Measurements from ENCODE around the gene PRPH. TPM values are rescaled to one million over a fixed set of nuclear protein-coding genes. Genes with fewer than 3 reads are reported as not detected.
A peak's percentile ranks its signal among the peaks of the same experiment; 100 is the strongest.

The PRPH gene
- total and polyA plus RNA-seq, 2 of the 13 experiments (the other 11 are each of a cell fraction or from before 2014, with no cell fraction given) = 0.12 TPM; not detected in 1

- ATAC-seq (no peak), DNase-seq (ENCODE audit: low spot score) (no peak), FAIRE-seq (no peak)
- H3K27ac ChIP-seq (ENCODE audit: extremely low read length, insufficient read depth, low read length) = no peak overlapping the region
- H3K4me3 ChIP-seq (replicated peaks in 1 of 3; ENCODE audit: insufficient read depth in 1 of 3, low read depth in 2 of 3, low read length in 3 of 3) = peak overlapping the region in 1 of 3 experiments; percentile 73; a peak in 2 of 6 replicates
- ChIA-PET POLR2A (interaction anchor here (1.5 kb wide), 1 partner anchor 405 kb away, joined by 3 read pairs; the partner anchor contains the start of gene TMBIM6), CTCF (ENCODE audit: low intra/inter-chr PET ratio, low total read pairs) (interaction anchor here (1.3 kb wide), 2 partner anchors 12 to 47 kb away, joined by 4 to 5 read pairs; no protein-coding TSS in a partner anchor)
- WGBS (ENCODE audit: low lambda C conversion rate) = 84% methylated on average over 25 of the region's 72 CpGs
- no peaks in the 10 kb centered on the region for H3K79me2 ChIP-seq (ENCODE audit: insufficient read depth, low read length)
- intact Hi-C loops (cut with micrococcal nuclease; ENCODE audit: unreplicated experiment) = no loop called here
- H3K4me2 ChIP-seq (ENCODE audit: low read depth, low read length) = peak overlapping the region; percentile 85; the same call in 1 of the 2 replicates
- H3K27me3 ChIP-seq (ENCODE audit: control insufficient read depth in 1 of 2, insufficient read depth in 2 of 2, low read length in 2 of 2) = peaks cover 4 to 55% of the 10 kb centered on the region in 2 experiments; a peak in 4 of 5 replicates
- no peaks in the 10 kb centered on the region for H4K20me1 ChIP-seq (ENCODE audit: insufficient read depth, low read length)
- H3K9me3 ChIP-seq (ENCODE audit: low read length) = no peaks in the 10 kb centered on the region
- no peak overlapping the region for H2AFZ ChIP-seq (ENCODE audit: low read length)
- no TSS peak for BruUV-seq (replicated peaks)
- no peak overlapping the region for H3K9ac ChIP-seq (ENCODE audit: insufficient read depth, low read depth, low read length)
- peaks cover 28% of the 10 kb centered on the region for H3K4me1 ChIP-seq (ENCODE audit: insufficient read depth, low read length)
- peaks cover 1 to 2% of the 10 kb centered on the region in 2 experiments; a peak in 2 of 5 replicates for H3K36me3 ChIP-seq (replicated peaks in 1 of 2; ENCODE audit: control insufficient read depth in 1 of 2, insufficient read depth in 2 of 2, low read length in 2 of 2)
- in situ Hi-C loops (cut with HindIII; ENCODE audit: extremely low pct_ligation_motif_present, low pct_unique_long_range_greater_than_20kb) = no loop called here
- TF ChIP-seq ZNF343 (CRISPR knock-in tag; IDR thresholded peaks at IDR 0.05) = no peak
- no peak for TF ChIP-seq PHF20 (CRISPR knock-in tag; IDR thresholded peaks at IDR 0.05)
- TF ChIP-seq ZNF281 (CRISPR knock-in tag; IDR thresholded peaks at IDR 0.05; ENCODE audit: borderline replicate concordance) = no peak
- TF ChIP-seq ZNF138 (CRISPR knock-in tag; IDR thresholded peaks at IDR 0.05; ENCODE audit: low read depth) = no peak
- TF ChIP-seq ATF1 (CRISPR knock-in tag; IDR thresholded peaks at IDR 0.05) = no peak
- peak; percentile 34; the same call in 1 of the 2 replicates for TF ChIP-seq ZBTB33 (CRISPR knock-in tag; IDR thresholded peaks at IDR 0.05)
- no peak for TF ChIP-seq MTA1 (CRISPR knock-in tag; IDR thresholded peaks at IDR 0.05; ENCODE audit: borderline replicate concordance)
- no peak for TF ChIP-seq RNF219 (CRISPR knock-in tag; IDR thresholded peaks at IDR 0.05)
- TF ChIP-seq MNT (IDR thresholded peaks at IDR 0.05) = peak; percentile 50
Measured at GRCh38 chr12:49335955-49336644, 41.2 kb downstream of the PRPH start.

Data from HepG2 (cell line).